ENCODE results near the gene SYT7. TPM values are rescaled to one million over a fixed set of nuclear protein-coding genes. Genes with fewer than 3 reads are reported as not detected.

Gene SYT7
- polyA plus RNA-seq, 2 of the 4 experiments (the other 2 are of a cell fraction): 0.37 to 1.0 TPM

- no peak for TF ChIP-seq JUN (IDR thresholded peaks at IDR 0.05)
- TF ChIP-seq EHMT2 (IDR thresholded peaks at IDR 0.05; ENCODE audit: low read depth): no peak
- TF ChIP-seq HOXB5 (CRISPR knock-in tag; IDR thresholded peaks at IDR 0.05): no peak
Observed at GRCh38 chr11:61514050-61514917, 66.6 kb downstream of the SYT7 start (continued).

GRCh38 chr11:61513143-61513765, 67.6 kb downstream of the SYT7 start:
- Histone ChIP-seq H3K27ac (no peak overlapping the region), H3K4me2 (no peak overlapping the region), H3K9me3 (no peaks in the 10 kb centered on the region), H3K4me3 (no peak overlapping the region), H3K4me1 (peaks cover 18% of the 10 kb centered on the region)
- WGBS (ENCODE audit: missing lambda C conversion rate): 68% methylated on average over 11 of the region's 11 CpGs
- ChIA-PET POLR2A (no interaction called here), CTCF (interaction anchor here (0.7 to 9.2 kb wide), 11 partner anchors 9 to 267 kb away, joined by 3 to 150 read pairs (median 6); a partner anchor contains a TSS)
- ATAC-seq: no peak
- no peak for TF ChIP-seq JUN (IDR thresholded peaks at IDR 0.05)
- no peak for TF ChIP-seq E2F6 (IDR thresholded peaks at IDR 0.05; ENCODE audit: borderline replicate concordance, low read depth)
- FAIRE-seq: no peak
- DNase-seq (ENCODE audit: low read depth in 1 of 2, low spot score in 1 of 2): no peak

- ChIA-PET CTCF (interaction anchor here (0.6 to 9.2 kb wide), 9 partner anchors 10 to 275 kb away, joined by 3 to 150 read pairs (median 5); a partner anchor contains a TSS), POLR2A (no interaction called here)
- H3K4me1 ChIP-seq: peaks cover 19% of the 10 kb centered on the region
- ATAC-seq (no peak), FAIRE-seq (no peak), DNase-seq (ENCODE audit: low read depth in 1 of 2, low spot score in 1 of 2) (no peak)
- H3K4me3 ChIP-seq: no peak overlapping the region
- H3K4me2 ChIP-seq: no peak overlapping the region
- no peak for TF ChIP-seq RNF2 (IDR thresholded peaks at IDR 0.05; ENCODE audit: borderline replicate concordance, low read depth)
- no peak for TF ChIP-seq BHLHE40 (IDR thresholded peaks at IDR 0.05; ENCODE audit: low read depth, low read length)
- TF ChIP-seq JUNB (IDR thresholded peaks at IDR 0.05): no peak
- TF ChIP-seq PHF8 (IDR thresholded peaks at IDR 0.05; ENCODE audit: borderline replicate concordance, low read depth): no peak
- TF ChIP-seq SREBF2 (IDR thresholded peaks at IDR 0.05): no peak
- TF ChIP-seq HEYL (CRISPR knock-in tag; IDR thresholded peaks at IDR 0.05): no peak
- TF ChIP-seq TFCP2L1 (CRISPR knock-in tag; IDR thresholded peaks at IDR 0.05): no peak
- TF ChIP-seq HMGXB4 (CRISPR knock-in tag; IDR thresholded peaks at IDR 0.05; ENCODE audit: borderline replicate concordance): no peak
- no peak for TF ChIP-seq NR3C1 (IDR thresholded peaks at IDR 0.05)
- no peak for TF ChIP-seq ZC3H11A (IDR thresholded peaks at IDR 0.05)
- TF ChIP-seq MAX (IDR thresholded peaks at IDR 0.05): no peak
- TF ChIP-seq PBX3 (IDR thresholded peaks at IDR 0.05): no peak
- TF ChIP-seq CEBPB (IDR thresholded peaks at IDR 0.05): no peak
- TF ChIP-seq POLR2A (IDR thresholded peaks at IDR 0.05; ENCODE audit: low read length): no peak
- TF ChIP-seq SMC3 (IDR thresholded peaks at IDR 0.05): no peak
- TF ChIP-seq FOSB (CRISPR knock-in tag; IDR thresholded peaks at IDR 0.05): no peak
- TF ChIP-seq RARB (CRISPR knock-in tag; IDR thresholded peaks at IDR 0.05): no peak
- no peak for TF ChIP-seq JUN (IDR thresholded peaks at IDR 0.05)
- no peaks in the 10 kb centered on the region for H3K9me3 ChIP-seq
- H3K27ac ChIP-seq: no peak overlapping the region
- no CpG with 5 or more reads among the region's 4 CpGs for WGBS (ENCODE audit: missing lambda C conversion rate)
Observed at GRCh38 chr11:61512435-61512834, 68.4 kb downstream of the SYT7 start.
